Measurements from ENCODE around the gene YWHAG.
"Not testable (repeated sequence)": the region's sequence is repeated elsewhere in the genome, so short reads cannot be mapped to it uniquely, and the experiment has no call there.

Gene YWHAG

DNA sequence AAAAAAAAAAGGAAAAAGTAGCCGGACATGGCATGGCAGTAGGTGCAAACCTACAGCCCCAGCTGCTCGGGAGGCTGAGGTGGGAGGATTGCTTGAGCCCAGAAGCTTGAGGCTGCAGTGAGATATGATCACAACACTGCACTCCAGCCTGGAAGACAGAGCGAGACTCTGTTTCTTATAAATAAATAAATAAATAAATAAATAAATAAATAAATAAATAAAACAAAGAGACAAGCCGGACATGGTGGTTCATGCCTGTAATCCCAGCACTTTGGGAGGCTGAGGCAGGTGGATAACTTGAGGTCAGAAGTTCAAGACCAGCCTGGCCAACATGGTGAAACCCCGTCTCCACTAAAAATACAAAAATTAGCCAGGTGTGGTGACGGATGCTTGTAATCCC lies 44.1 kb downstream of the YWHAG start:
- not testable (repeated sequence) for H3K4me1 ChIP-seq (ENCODE audit: insufficient read depth, low read length)

DNA sequence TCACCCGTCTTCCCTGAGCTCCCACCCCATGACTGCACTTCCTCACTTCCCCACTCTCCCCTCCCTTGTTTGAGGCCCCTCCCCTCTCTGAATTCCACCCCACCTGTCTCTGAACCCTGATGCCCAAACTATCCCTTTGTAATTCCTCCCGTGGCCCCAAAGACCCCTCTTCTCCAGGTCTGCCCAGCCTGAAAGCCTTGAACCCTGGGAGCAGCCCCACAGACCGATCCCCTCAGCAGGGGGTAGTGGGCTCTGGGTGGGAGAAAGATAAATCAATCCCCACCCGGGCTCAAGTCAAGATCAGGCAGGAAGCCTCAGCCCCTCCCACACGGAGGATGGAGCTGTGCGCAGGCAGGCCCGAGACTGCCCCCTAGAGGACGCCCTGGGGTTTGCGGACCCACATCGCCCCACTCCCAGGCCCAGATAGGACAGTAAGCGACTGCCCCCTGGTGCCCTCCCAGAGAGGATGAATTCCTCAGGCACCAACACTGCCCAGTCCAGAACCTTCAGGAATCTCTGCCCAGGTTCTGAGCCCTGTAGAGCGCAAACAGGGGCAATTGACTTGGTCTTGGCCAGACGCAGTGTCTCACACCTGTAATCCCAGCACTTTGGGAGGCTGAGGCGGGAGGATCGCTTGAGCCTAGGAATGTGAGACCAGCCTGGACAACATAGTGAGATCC lies 44.6 kb downstream of the YWHAG start:
- Histone ChIP-seq H3K4me1 (ENCODE audit: insufficient read depth, low read length) (peaks cover 8% of the 10 kb centered on the region; the same call in 1 of the 2 replicates), H3K27me3 (ENCODE audit: insufficient read depth, low read length) (no peaks in the 10 kb centered on the region), H3K4me3 (ENCODE audit: low read length) (peak overlapping the region; percentile 59; the same call in 1 of the 2 replicates), H3K27ac (ENCODE audit: low read length) (no peak overlapping the region), H3K36me3 (ENCODE audit: insufficient read depth, low read depth, low read length) (no peaks in the 10 kb centered on the region), H3K9ac (ENCODE audit: low read depth, low read length) (peak overlapping the region; percentile 35; the same call in 1 of the 2 replicates), H3K9me3 (ENCODE audit: insufficient read depth, low read depth, low read length) (no peaks in the 10 kb centered on the region)

More for the DNA sequence above, 44.1 kb downstream of the YWHAG start:
- not testable (repeated sequence) for H3K4me3 ChIP-seq (ENCODE audit: low read length); H3K27ac ChIP-seq (ENCODE audit: low read length); H3K36me3 ChIP-seq (ENCODE audit: insufficient read depth, low read depth, low read length); H3K27me3 ChIP-seq (ENCODE audit: insufficient read depth, low read length); H3K9me3 ChIP-seq (ENCODE audit: insufficient read depth, low read depth, low read length); H3K9ac ChIP-seq (ENCODE audit: low read depth, low read length)

DNA sequence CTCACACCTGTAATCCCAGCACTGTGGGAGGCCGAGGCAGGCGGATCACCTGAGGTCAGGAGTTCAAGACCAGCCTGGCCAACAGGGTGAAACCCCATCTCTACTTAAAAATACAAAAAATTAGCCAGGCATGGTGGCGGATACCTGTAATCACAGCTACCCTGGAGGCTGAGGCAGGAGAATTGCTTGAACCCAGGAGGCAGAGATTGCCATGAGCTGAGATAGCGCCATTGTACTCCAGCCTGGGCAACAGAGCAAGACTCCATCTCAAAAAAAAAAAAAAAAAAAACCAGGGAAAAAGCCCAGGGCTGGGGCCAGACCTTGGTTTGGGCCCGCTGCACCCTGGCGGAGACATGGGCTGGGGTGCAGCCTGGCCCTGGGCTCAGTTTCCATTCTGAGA lies 47.0 kb downstream of the YWHAG start:
- H3K9ac ChIP-seq (ENCODE audit: low read depth, low read length); H3K36me3 ChIP-seq (ENCODE audit: insufficient read depth, low read depth, low read length); H3K4me1 ChIP-seq (ENCODE audit: insufficient read depth, low read length); H3K27me3 ChIP-seq (ENCODE audit: insufficient read depth, low read length); H3K4me3 ChIP-seq (ENCODE audit: low read length); H3K27ac ChIP-seq (ENCODE audit: low read length); H3K9me3 ChIP-seq (ENCODE audit: insufficient read depth, low read depth, low read length): not testable (repeated sequence)

DNA sequence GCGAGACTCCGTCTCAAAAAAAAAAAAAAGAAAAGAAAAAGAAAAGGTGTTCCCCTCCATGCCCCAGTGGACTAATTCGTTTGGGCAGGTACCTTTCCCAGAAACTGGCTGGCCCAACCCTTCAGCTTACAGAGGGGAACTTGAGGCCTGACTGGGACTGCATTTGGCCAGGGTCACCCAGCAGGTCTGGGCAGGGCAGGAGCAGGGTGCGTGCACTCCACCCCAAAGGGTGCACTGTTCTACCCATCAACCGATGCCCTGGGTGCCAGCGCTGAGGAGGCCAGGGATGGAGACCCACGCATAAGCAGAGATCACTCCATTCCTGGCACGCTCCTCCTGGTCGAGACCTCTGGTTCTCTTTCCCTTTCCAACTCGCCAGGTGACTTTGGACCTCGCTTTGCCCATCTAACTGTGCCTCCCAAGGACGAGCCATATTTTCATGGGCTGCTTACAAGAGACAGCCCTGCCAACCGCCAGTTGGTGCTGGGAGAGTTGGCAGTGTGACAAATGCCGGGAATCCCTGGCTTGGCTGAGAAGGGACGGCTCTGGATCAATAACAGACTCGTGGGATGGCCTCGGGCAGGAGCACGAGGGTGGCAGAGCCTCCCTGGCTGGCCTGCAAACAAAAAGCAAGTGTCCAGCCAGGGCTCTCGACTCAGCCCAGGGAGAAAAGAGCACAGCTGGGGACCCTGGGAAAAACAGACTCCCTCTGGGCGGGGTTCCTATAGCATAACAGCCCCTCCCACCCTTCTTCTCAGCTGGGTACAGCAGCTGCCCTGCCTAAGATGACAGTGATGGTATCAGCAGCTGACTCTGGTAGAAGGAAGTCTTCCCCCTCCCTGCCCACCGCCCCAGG lies 48.5 kb downstream of the YWHAG start:
- Histone ChIP-seq H3K36me3 (ENCODE audit: insufficient read depth, low read depth, low read length) (no peaks in the 10 kb centered on the region), H3K4me1 (ENCODE audit: insufficient read depth, low read length) (no peaks in the 10 kb centered on the region), H3K9ac (ENCODE audit: low read depth, low read length) (no peak overlapping the region), H3K4me3 (ENCODE audit: low read length) (no peak overlapping the region), H3K9me3 (ENCODE audit: insufficient read depth, low read depth, low read length) (no peaks in the 10 kb centered on the region), H3K27ac (ENCODE audit: low read length) (no peak overlapping the region), H3K27me3 (ENCODE audit: insufficient read depth, low read length) (no peaks in the 10 kb centered on the region)

DNA sequence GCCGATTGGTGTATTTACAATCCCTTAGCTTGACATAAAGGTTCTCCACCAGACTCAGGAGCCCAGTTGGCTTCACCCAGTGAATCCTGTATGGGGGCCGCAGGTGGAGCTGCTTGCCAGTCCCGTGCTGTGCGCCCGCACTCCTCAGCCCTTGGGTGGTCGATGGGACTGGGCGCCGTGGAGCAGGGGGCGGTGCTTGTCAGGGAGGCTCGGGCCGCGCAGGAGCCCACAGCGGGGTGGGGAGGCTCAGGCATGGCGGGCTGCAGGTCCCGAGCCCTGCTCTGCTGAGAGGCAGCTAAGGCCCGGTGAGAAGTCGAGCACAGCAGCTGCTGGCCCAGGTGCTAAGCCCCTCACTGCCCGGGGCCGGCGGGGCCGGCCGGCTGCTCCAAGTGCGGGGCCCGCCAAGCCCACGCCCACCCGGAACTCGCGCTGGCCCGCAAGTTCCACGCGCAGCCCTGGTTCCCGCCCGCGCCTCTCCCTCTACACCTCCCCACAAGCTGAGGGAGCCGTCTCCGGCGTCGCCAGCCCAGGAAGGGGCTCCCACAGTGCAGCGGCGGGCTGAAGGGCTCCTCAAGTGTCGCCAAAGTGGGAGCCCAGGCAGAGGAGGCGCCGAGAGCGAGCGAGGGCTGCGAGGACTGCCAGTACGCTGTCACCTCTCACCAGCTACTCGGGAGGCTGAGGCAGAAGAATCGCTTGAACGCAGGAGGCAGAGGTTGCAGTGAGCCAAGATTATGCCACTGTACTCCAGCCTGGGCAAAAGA lies 49.3 kb downstream of the YWHAG start:
- not testable (repeated sequence) for H3K27ac ChIP-seq (ENCODE audit: low read length); H3K27me3 ChIP-seq (ENCODE audit: insufficient read depth, low read length); H3K36me3 ChIP-seq (ENCODE audit: insufficient read depth, low read depth, low read length); H3K9ac ChIP-seq (ENCODE audit: low read depth, low read length); H3K9me3 ChIP-seq (ENCODE audit: insufficient read depth, low read depth, low read length); H3K4me3 ChIP-seq (ENCODE audit: low read length); H3K4me1 ChIP-seq (ENCODE audit: insufficient read depth, low read length)

DNA sequence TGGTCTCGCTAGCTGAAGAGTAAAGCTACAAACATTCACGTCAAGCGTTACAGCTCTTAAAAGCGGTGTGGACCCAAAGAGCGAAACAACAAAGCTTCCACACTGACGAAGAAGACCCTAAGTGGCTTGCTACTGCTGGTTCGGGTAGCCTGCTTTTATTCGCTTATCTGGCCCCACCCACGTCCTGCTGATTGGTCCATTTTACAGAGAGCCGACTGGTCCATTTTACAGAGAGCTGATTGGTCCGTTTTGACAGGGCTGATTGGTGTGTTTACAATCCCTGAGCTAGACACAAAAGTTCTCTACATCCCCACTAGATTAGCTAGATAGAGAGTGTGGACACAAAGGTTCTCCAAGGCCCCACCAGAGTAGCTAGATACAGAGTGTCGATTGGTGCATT lies 49.9 kb downstream of the YWHAG start:
- not testable (repeated sequence) for H3K4me1 ChIP-seq (ENCODE audit: insufficient read depth, low read length)

DNA sequence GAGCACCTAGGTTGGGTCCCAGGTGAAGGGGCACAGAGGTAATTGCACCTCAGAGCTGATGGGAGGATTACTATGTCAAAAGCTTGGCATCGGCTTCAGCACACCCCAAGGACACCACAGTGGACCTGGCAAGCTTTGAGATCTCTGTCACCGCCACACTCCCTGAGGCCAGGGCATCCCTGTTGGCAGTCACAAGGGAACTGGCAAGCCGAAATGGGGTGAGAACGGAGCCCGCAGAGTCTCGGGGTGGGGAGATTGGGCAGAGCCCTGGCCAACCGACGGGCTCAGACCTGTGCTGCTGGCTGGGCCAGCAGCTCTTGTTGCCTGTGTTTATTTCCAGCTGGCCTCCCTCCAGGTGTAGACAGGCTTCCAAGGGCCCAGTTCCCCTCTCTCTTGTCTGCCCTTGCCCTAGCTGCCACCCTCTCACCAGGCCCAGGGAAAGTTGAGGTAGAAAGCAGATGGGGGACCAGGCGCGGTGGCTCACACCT lies 53.9 kb downstream of the YWHAG start:
- Histone ChIP-seq H3K27me3 (ENCODE audit: insufficient read depth, low read length) (peaks cover 16% of the 10 kb centered on the region), H3K27ac (ENCODE audit: low read length) (no peak overlapping the region), H3K9me3 (ENCODE audit: insufficient read depth, low read depth, low read length) (no peaks in the 10 kb centered on the region), H3K36me3 (ENCODE audit: insufficient read depth, low read depth, low read length) (no peaks in the 10 kb centered on the region; the same call in 1 of the 2 replicates), H3K4me3 (ENCODE audit: low read length) (no peak overlapping the region), H3K9ac (ENCODE audit: low read depth, low read length) (no peak overlapping the region), H3K4me1 (ENCODE audit: insufficient read depth, low read length) (peaks cover 3% of the 10 kb centered on the region; the same call in 1 of the 2 replicates)

More for the DNA sequence above, 49.9 kb downstream of the YWHAG start:
- not testable (repeated sequence) for H3K4me3 ChIP-seq (ENCODE audit: low read length); H3K9me3 ChIP-seq (ENCODE audit: insufficient read depth, low read depth, low read length); H3K36me3 ChIP-seq (ENCODE audit: insufficient read depth, low read depth, low read length); H3K9ac ChIP-seq (ENCODE audit: low read depth, low read length); H3K27ac ChIP-seq (ENCODE audit: low read length); H3K27me3 ChIP-seq (ENCODE audit: insufficient read depth, low read length)

DNA sequence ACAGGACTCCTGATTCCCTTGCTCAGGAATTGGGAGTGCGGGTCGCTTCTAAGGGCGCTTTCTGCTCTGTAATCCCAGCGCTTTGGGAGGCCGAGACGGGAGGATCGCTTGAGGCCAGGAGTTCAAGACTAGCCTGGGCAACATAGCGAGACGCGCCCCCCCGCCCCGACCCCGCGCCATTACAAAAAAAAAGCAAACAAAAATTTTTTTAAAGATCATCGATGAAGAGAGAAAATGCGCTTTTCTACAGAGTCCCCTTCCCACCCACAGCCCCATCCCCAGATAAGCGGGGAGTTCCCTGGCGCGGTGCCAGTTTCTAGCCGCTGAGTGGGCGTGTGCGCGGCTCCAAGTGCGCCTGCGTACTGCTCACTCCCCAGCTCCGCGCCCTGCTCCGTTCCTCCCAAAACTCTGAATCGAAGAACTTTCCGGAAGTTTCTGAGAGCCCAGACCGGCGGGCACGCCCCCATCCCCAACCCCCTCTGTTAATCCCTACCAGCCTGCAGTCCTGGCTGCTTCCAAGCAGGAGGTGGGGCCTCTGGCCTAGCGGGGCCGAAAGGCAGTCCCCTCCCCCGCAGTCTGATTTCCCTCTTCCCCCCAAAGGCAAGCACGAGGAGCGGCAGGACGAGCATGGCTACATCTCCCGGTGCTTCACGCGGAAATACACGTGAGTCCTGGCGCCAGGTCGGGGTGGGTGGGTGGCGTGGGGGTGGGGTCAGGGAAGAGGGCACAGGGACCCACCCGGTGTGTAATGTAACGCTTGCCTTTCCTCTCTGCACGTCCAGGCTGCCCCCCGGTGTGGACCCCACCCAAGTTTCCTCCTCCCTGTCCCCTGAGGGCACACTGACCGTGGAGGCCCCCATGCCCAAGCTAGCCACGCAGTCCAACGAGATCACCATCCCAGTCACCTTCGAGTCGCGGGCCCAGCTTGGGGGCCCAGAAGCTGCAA lies 55.3 kb downstream of the YWHAG start:
- Histone ChIP-seq H3K9me3 (ENCODE audit: insufficient read depth, low read depth, low read length) (no peaks in the 10 kb centered on the region), H3K9ac (ENCODE audit: low read depth, low read length) (peak overlapping the region; percentile 69; the same call in 1 of the 2 replicates), H3K27me3 (ENCODE audit: insufficient read depth, low read length) (peaks cover 16% of the 10 kb centered on the region), H3K27ac (ENCODE audit: low read length) (no peak overlapping the region), H3K36me3 (ENCODE audit: insufficient read depth, low read depth, low read length) (no peaks in the 10 kb centered on the region; the same call in 1 of the 2 replicates), H3K4me1 (ENCODE audit: insufficient read depth, low read length) (peaks cover 3% of the 10 kb centered on the region; the same call in 1 of the 2 replicates), H3K4me3 (ENCODE audit: low read length) (peak overlapping the region; percentile 71)

DNA sequence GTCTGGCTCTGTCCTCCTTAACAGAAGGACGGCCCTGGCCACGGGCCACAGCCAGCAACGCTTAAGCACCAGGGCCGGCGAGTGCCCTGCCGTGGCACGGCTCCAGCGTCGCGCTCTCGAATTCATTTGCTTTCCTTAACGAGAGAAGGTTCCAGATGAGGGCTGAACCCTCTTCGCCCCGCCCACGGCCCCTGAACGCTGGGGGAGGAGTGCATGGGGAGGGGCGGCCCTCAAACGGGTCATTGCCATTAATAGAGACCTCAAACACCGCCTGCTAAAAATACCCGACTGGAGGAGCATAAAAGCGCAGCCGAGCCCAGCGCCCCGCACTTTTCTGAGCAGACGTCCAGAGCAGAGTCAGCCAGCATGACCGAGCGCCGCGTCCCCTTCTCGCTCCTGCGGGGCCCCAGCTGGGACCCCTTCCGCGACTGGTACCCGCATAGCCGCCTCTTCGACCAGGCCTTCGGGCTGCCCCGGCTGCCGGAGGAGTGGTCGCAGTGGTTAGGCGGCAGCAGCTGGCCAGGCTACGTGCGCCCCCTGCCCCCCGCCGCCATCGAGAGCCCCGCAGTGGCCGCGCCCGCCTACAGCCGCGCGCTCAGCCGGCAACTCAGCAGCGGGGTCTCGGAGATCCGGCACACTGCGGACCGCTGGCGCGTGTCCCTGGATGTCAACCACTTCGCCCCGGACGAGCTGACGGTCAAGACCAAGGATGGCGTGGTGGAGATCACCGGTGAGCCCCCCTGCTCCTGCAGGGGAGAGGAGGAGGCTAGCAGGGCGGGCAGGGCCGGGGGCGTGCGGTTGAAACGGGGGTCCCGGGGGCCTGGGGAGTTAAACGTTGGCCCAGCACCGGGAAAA lies 56.2 kb downstream of the YWHAG start, which contains the start of gene HSPB1:
Gene HSPB1 (plus strand): TSS at position 327 of the 855 bp plus-strand sequence. CDS start 40 bp downstream, at position 367.
- Histone ChIP-seq H3K9me3 (ENCODE audit: insufficient read depth, low read depth, low read length) (no peaks in the 10 kb centered on the region), H3K4me1 (ENCODE audit: insufficient read depth, low read length) (peaks cover 3% of the 10 kb centered on the region; the same call in 1 of the 2 replicates), H3K27ac (ENCODE audit: low read length) (no peak within 1 kb of the TSS), H3K9ac (ENCODE audit: low read depth, low read length) (peak within 1 kb of the TSS; percentile 69; the same call in 1 of the 2 replicates), H3K4me3 (ENCODE audit: low read length) (peak within 1 kb of the TSS; percentile 71), H3K27me3 (ENCODE audit: insufficient read depth, low read length) (peaks cover 16% of the 10 kb centered on the region), H3K36me3 (ENCODE audit: insufficient read depth, low read depth, low read length) (no peaks in the 10 kb centered on the region; the same call in 1 of the 2 replicates)

DNA sequence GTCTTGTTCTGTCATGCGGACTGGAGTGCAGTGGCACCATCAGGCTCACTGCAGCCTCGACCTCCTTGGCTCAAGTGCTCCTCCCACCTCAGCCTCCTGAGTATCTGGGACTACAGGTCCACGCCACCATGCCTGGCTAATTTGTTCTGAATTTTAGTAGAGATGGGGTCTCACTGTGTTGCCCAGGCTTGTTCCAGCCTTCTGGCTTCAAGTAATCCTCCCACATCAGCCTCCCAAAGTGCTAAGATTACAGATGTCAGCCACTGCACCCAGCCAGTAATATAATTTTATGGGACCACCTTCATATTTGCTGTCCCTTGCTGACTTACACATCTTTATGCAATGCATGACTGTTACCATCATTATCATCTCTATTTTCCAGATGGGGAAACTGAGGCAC lies 57.8 kb downstream of the YWHAG start:
- H3K4me3 ChIP-seq (ENCODE audit: low read length) = no peak overlapping the region
- no peaks in the 10 kb centered on the region for H3K9me3 ChIP-seq (ENCODE audit: insufficient read depth, low read depth, low read length)
- no peaks in the 10 kb centered on the region; the same call in 1 of the 2 replicates for H3K36me3 ChIP-seq (ENCODE audit: insufficient read depth, low read depth, low read length)
- no peak overlapping the region for H3K27ac ChIP-seq (ENCODE audit: low read length)
- H3K9ac ChIP-seq (ENCODE audit: low read depth, low read length) = no peak overlapping the region
- H3K4me1 ChIP-seq (ENCODE audit: insufficient read depth, low read length) = peaks cover 3% of the 10 kb centered on the region; the same call in 1 of the 2 replicates
- peaks cover 16% of the 10 kb centered on the region for H3K27me3 ChIP-seq (ENCODE audit: insufficient read depth, low read length)

Measured in iPS-20b (cell line).